ENCODE results near the gene COPG1.

DNA sequence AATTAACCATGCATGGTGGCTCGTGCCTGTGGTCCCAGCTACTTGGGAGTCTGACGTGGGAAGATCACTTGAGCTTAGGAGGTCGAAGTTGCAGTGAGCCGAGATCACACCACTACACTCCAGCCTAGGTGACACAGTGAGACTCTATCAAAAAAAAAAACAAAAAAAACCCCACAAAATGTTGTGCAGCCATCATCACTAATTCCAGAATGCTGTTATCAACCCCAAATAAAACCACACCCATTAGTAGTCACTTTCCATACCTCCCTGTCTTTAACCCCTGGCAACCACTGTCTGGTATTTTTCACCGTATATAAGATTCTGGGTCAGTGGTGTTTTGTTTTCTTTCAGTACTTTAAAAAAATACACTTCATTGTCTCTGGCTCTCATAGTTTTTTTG is 45.9 kb downstream of the COPG1 start:
- TF ChIP-seq, protein P1, sequence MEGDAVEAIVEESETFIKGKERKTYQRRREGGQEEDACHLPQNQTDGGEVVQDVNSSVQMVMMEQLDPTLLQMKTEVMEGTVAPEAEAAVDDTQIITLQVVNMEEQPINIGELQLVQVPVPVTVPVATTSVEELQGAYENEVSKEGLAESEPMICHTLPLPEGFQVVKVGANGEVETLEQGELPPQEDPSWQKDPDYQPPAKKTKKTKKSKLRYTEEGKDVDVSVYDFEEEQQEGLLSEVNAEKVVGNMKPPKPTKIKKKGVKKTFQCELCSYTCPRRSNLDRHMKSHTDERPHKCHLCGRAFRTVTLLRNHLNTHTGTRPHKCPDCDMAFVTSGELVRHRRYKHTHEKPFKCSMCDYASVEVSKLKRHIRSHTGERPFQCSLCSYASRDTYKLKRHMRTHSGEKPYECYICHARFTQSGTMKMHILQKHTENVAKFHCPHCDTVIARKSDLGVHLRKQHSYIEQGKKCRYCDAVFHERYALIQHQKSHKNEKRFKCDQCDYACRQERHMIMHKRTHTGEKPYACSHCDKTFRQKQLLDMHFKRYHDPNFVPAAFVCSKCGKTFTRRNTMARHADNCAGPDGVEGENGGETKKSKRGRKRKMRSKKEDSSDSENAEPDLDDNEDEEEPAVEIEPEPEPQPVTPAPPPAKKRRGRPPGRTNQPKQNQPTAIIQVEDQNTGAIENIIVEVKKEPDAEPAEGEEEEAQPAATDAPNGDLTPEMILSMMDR (IDR thresholded peaks at IDR 0.05) = no peak
- no peak for TF ChIP-seq POLR2A (IDR thresholded peaks at IDR 0.05)
